Occipital lobe (tissue), 2 donors: ENCODE data around the gene CC2D1A. TPM values are rescaled to one million over a fixed set of nuclear protein-coding genes. Genes with fewer than 3 reads are reported as not detected.
"Not testable (repeated sequence)": the region's sequence is repeated elsewhere in the genome, so short reads cannot be mapped to it uniquely, and the experiment has no call there.

Source experiments
- DNase-seq: peaks from one replicate; lab custom pipeline; 2025; lab: John Stamatoyannopoulos, UW
- total RNA-seq: library from RNA; depleted of rRNA; stranded (reverse); fragments of >200 nt; gene quantifications from one replicate; pipeline ENCODE4 v1.2.3, GENCODE V29; 2014

Gene CC2D1A
- total RNA-seq, 1 donor from 2014 or later, result 8.9 TPM

DNA sequence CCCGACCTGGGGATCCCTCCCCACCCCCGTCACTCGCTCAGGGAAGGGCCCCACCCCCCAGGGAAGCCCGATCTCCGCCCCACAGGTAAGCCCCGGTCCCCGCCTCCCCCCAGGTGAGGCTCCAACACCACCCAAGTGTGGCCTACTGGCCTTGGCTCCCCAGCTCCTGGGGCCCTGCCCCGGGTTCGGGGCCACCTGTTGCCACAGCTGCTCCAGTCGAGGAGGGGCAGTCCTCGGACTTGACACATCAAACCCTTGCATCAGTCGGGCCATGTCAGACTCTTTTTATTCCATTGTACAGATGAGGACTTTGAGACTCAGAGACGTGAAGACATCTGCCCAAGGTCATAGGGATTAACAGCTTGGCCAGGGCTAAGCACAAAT is 512 bp downstream of the CC2D1A start:
- DNase-seq, result no peak

DNA sequence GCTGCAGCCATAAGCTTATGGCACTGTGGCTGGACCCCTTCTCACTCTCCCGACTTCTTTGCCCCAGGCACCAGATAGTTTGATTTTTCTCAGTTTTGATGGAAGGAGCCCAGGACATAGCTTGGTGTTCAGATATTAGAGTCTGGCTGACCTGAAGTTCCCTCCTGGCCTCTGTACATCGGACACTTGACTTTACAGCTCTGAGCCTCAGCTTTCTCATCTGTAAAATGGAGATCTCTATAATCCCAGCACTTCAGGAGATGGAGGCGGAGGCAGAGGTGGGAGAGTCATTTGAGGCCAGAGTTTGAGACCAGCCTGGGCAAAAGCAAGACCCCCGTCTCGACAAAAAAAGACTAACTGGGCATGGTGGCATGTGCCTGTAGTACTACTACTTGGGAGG is 909 bp downstream of the CC2D1A start:
- no peak for DNase-seq

DNA sequence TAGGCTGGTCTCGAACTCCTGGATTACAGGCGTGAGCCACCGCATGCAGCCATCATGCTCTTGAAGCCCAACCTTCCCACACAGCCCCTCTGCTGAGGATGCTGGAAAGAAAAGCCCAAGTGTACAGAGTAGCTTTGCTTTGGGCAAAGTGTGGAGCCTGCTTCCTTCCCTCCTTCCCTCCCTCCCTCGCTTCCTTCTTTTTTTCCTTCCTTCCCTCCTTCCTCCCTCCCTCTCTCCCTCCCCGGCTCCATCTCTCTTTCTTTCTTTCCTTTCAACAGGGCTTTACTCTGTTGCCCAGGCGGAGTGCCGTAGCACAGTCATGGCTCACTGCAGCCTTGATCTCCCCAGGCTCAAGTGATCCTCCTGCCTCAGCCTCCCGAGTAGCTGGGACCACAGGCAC is 2.7 kb downstream of the CC2D1A start:
- DNase-seq, result no peak

DNA sequence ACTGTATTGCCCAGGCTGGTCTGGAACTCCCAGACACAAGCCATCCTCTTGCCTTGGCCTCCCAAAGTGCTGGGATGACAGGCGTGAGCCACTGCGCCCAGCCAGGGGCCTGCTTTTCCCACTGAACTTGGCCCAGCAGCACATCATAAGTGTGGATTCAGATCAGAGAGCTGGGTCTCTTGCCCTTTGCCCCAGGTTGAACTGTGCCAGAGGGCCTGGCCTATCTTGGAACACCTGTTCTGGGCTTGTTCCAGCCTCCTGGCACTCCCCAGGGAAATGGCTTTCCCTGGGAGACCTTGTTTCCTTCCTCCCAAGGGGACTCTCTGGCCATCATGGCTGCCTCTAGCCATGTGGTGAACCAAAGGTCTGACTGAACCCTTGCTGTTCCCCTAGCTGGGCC is 3.4 kb downstream of the CC2D1A start:
- no peak for DNase-seq

DNA sequence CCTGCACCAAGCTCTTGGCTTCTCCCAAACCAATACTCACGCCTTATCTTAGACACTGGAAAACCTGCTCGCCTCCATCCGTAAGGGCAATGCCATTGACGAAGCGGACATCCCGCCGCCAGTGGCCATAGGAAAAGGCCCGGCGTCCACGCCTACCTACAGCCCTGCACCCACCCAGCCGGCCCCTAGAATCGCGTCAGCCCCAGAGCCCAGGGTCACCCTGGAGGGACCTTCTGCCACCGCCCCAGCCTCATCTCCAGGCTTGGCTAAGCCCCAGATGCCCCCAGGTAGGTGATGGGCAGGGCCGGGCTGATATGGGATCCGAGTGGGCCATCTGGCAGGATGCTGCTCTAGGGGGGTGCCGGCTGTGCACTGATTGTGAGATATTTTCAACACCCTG is 7.4 kb downstream of the CC2D1A start:
- no peak for DNase-seq

DNA sequence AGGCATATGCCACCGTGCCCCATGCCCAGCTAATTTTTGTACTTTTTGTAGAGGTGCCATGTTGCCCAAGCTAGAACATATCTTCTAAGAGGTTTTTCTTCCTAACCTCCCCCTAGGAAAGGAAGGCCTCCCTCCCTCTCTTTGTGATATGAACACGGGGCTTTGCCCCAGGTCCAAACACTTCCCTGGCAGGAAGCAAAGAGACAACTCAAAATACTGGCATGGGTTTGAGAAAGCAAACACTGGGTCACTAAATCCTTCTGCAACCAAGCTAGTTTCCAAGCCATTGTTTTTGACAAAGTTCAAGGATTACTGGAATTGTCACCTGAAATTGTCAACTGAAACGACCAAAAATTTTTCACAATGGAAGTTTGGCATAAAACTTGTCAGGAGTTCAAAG is 8.8 kb downstream of the CC2D1A start:
- DNase-seq, result no peak

DNA sequence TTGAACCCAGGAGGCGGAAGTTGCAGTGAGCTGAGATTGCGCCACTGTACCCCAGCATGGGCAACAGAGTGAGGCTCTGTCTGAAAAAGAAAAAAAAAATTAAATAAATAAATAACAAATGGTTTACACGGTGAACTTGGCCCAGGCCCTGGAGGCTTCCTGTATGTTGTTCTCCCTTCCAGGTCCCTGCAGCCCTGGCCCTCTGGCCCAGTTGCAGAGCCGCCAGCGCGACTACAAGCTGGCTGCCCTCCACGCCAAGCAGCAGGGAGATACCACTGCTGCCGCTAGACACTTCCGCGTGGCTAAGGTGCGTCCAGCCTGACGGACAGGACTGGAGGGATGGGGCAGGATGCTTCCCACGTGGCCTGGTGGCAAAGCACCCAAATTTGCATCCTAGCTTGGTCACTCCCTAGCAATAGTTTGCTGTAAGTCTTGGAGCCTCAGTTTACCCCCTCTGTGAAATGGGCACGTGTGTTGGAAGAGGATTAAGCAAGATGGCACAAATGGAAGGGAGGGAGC is 11.9 kb downstream of the CC2D1A start:
- no peak for DNase-seq

DNA sequence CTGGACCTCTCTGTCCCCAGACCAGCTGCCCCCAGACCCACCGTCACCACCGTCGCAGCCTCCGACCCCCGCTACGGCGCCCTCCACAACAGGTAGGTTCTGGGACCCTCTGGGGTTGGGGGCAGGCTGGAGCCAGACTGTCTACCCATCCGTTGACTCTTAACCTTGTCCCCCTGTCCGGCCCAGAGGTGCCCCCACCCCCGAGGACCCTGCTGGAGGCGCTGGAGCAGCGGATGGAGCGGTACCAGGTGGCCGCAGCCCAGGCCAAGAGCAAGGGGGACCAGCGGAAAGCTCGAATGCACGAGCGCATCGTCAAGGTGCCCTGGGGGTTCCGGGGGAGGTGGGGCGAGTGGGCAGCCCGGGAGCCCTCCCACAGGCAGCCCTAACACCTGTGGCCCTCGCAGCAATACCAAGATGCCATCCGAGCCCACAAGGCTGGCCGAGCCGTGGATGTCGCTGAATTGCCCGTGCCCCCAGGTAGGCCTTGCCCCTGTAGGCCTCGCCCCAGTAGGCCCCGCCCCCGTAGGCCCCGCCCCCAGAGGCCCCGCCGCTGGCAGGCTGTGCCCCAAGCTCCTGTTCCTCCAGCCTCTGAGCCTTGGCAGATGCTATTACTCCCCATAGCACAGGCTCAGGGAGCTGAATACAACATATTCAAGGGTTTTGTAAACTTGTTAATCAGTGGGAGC is 12.9 kb downstream of the CC2D1A start:
- DNase-seq, result no peak

DNA sequence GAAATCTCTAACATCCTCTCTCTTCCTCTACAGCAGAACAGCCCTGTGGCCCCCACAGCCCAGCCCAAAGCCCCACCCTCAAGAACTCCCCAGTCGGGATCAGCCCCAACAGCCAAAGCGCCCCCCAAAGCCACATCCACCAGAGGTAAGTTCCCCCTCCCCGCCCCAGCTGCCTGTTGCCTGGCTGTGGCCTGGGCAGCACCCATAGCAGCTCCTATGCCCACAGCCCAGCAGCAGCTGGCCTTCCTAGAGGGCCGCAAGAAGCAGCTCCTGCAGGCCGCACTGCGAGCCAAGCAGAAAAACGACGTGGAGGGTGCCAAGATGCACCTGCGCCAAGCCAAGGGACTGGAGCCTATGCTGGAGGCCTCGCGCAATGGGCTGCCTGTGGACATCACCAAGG is 14.5 kb downstream of the CC2D1A start:
- DNase-seq, result no peak

DNA sequence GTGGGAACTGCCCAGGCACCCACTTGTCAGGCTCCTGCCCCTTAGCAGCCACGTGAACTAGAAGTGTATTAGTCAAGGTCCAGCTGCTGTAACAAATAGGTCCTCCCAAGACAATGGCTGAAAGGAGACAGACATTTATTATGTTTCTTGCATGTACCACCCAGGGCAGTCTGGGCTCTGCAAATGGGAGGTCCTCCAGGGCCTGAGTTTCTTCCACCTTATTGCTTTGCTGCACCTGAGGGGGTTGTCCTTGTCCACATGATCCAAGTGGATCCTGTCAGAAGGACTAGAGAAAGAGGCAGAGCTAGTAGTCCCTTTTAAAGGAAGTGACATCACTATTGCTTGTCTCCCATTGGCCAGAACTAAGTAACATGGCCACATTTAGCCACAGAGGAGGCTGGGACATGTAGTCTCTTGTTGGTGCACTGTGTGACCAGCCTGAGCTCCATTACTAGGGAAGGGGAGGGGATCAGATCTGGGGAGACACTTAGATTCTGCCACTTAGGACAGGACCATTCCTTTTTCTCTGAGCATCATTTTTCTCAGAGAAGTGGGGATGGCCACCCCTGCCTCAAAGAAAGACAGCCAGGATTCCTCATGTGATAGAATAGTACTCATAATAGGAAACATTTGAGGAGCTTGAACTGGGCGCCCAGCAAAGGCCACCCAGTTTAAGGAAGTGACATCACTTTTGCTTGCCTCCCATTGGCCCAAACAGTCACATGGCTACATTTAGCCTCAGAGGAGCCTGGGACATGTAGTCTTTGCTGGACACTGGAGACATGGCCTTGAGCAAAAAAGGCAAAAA is 15.1 kb downstream of the CC2D1A start:
- no peak for DNase-seq

DNA sequence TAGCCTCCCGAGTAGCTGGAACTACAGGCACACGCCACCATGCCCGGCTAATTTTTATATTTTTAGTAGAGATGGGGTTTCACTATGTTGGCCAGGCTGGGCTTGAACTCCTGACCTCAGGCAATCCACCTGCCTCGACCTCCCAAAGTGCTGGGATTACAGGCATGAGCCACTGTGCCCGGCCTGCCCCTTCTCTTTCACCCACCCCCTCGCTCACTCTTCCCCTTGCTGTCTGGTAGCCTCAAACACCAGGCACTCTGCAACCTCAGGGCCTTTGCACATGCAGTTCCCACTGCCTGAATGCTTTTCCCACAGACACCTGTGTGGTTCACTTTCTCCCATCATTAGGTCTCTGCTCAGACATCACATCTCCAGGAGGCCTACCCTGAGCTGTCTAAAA is 16.1 kb downstream of the CC2D1A start:
- DNase-seq, result not testable (repeated sequence)

DNA sequence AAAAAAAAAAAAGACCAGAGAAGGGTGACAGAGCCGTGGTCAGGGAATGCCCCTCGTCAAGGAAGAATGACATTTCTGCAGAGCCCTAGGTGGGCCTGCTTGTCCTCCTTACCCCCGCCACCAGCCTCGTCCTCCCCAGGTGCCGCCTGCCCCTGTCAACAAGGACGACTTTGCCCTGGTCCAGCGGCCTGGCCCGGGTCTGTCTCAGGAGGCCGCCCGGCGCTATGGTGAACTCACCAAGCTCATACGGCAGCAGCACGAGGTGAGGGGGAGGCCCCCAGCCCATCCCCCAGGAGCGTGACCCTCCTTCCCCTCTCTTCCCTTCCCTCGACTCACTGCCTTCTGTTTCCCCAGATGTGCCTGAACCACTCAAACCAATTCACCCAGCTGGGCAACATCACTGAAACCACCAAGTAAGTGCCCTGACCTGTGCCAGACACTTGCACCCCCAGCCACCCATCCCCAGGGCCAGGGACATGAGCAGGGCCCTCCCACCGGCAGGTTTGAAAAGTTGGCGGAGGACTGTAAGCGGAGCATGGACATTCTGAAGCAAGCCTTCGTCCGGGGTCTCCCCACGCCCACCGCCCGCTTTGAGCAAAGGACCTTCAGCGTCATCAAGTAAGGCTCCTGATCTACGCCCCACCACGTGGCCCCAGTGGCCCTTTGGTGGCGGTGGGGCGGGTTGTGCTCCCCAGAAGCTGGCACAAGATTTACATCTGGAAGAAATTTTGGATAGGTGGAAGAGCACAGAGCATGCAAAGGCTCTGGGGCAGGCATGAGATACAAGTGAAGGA is 17.4 kb downstream of the CC2D1A start:
- DNase-seq, result no peak

DNA sequence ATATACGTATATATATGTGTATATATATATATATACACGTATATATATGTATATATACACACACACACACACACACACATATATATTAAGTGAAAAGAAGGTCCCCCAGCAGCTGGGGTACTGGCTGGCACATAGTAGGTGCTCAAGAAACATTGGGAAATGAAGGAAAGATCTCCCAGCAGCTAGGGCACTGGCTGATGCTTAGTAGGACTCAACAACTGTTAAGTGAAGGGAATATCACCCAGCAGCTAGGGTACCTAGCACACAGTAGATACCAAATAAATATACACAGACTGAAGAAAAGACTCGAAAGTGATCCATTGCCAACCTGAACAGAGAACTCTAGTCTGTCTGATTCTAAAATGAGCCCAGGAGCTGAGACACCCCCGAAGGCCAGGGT is 20.0 kb downstream of the CC2D1A start:
- DNase-seq, result no peak

DNA sequence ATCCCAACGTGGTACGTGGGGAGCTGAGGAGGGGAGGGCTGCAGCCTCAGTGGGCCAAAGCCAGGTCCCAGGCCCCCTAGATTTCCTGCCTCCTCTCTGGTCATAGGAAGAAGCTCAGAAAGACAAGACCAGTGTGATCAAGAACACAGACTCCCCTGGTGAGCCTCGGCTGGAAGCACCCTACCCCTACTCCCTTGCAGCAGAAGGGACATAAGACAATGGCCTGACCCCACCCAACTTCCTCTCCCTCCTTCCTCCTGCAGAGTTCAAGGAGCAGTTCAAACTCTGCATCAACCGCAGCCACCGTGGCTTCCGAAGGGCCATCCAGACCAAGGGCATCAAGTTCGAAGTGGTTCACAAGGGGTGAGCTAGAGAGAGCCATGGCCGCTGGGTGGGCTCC is 20.7 kb downstream of the CC2D1A start:
- no peak for DNase-seq

DNA sequence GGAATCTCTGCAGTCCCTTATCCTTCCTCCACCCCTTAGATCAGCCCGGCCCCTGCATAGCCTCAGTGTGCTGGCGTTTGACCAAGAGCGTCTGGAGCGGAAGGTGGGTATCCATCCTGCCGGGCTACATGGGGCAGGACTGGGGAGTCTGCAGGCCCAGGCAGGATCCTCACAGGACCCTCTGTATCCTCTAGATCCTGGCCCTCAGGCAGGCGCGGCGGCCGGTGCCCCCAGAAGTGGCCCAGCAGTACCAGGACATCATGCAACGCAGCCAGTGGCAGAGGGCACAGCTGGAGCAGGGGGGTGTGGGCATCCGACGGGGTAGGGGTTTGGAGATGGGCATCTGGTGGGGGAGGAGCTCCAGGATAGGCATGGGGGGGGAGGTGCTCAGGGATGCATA is 23.3 kb downstream of the CC2D1A start:
- no peak for DNase-seq

DNA sequence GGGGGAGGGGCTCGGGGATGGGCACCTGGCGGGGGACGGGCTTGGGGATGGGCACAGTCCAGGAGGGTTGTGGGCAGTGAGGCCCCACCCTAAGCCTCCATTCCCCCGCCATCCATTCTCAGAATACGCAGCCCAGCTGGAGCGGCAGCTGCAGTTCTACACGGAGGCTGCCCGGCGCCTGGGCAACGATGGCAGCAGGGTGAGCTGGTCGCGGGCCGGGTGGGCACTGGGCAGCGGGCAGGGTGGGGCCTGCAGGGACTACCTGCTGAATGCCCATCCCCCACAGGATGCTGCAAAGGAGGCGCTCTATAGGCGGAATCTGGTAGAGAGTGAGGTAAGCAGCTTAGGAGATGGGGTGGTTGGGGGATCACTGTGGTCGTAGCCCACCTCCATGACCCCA is 24.0 kb downstream of the CC2D1A start:
- no peak for DNase-seq

DNA sequence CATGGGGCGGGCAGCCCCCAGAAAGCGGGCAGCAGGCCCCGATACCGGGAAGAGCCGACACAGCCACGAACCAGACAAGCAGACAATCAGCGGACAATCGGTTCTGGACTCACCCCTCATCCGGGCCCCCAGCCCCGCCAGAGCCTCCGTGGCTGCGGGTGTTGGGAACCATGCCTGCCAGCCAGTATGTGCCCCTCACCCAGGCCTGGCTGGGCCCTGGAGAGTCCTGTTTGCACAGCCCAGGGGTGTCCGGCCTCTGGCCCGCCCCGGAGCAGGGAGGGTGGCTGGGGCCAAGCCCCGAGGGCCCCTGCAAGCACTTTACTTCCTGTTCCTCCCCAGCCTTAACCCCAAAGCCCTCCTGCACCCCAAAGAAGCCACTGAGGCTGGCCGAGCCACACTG is 24.4 kb downstream of the CC2D1A start:
- DNase-seq, result no peak

DNA sequence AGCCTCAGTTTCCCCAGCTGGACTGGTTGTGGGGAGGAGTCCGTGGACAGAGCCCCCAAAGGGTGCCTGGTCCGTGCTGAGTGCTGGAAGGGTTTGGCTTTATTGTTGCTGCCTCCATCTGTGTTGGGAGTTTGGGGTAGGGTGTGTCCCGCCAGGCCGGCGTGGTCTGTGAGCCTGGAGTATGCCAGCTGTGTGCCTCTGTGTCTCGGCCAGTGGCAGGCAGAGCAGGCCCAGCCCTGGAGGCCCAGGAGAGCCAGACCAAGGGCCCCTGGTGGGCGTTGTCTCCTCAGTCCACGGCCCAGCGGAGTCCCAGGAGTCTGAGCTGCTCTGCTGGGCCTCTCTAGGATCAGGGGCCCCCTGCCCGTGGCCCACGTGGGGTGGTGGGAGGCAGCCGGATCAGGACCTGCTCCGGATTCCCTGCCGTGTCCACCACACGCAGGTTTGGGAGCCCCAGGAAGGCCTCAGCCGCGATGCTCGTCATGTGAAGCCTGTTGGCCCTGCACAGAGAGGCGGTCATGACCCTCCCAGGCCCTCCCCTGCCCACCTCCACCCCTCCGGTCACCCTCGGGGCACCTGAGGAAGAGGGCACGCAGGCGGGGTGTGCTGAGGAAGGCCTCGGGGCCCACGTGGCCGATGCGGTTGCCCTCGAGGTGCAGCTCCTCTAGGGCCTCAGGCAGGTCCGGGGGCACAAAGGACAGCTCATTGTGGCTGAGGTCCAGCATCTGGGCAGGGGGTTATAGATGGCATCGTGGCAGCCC is 25.6 kb downstream of the CC2D1A start:
- no peak for DNase-seq

DNA sequence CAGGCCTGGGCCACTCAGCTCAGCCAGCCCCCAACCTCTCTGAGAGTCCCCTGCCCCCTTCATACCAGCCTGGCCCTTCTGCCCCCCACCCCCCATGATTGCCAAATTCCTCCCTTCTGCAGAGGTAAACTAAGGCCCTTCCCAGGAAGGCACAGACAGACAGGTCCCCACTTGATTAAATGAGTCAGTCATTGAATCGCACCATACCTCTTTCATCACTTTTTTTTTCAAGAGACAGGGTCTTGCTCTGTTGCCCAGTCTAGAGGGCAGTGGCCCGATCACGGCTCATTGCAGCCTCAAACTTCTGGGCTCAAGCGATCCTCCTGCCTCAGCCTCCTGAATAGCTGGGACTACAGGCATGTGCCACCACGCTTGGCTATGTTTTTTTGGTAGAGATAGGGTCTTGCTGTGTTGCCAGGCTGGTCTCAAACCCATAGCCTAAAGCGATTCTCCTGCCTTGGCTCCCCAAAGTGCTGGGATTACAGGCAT is 26.2 kb downstream of the CC2D1A start:
- no peak for DNase-seq

DNA sequence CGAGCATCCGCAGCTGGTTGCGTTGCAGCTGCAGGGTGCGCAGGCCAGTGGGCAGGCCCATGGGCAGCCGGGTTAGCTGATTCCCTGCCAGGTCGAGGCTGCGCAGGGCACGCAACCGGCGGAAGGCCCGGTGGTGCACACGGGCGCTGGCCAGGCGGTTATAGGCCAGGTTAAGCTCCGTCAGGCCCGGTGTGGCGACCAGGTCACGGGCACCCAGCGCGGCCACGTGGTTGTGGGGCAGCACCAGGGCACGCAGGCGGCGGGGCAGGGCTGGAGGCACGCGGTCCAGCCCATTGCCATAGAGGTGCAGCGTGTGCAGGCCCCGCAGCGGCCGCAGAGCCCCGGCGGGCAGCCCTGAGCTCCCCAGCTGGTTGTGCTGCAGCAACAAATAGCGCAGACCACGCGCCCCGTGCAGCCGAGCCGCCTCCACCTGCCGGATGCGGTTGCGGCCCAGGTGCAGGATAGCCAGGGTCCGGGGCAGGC is 27.0 kb downstream of the CC2D1A start:
- DNase-seq, result no peak

DNA sequence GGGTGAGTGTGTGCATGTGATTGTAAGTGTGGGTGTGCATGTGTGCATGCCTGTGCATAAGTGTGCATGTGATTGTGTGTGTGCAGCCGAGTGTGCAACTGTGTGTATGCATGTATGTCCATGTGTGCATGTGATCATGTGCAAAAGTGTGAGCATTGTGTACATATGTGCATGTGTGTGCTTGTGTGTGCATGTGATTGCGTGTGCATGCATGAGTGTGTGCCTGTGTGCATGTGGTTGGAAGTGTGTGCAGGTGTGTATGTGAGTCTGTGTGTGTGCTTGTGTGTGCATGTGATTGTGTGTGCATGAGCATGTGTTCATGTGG is 28.7 kb downstream of the CC2D1A start:
- no peak for DNase-seq
